Measurements from ENCODE around the gene RUSC1. TPM values are rescaled to one million over a fixed set of nuclear protein-coding genes. Genes with fewer than 3 reads are reported as not detected.

Gene RUSC1
- total and polyA plus RNA-seq, 8 donors: 32.7 to 43.3 (median 36.7) TPM

GRCh38 chr1:155322953-155323728, 2.4 kb downstream of the RUSC1 start:
- intact Hi-C loops (cut with DNase I): loop anchor here in 1 of 2 donors (5.0 kb wide), 1 partner anchor 46 kb away; the partner anchor contains the start of gene HCN3
- peak overlapping the region; percentile 68 to 94 for H3K4me3 ChIP-seq
- peak; percentile 96 to 98 for TF ChIP-seq CTCF (IDR thresholded peaks at IDR 0.05)
- H3K27ac ChIP-seq: peak overlapping the region; percentile 92 to 97
- peaks cover 11 to 58% of the 10 kb centered on the region in 2 donors for H3K4me1 ChIP-seq
- no peaks in the 10 kb centered on the region for H3K27me3 ChIP-seq
- DNase-seq (peak; percentile 89 to 98 (median 92)), ATAC-seq (peak; percentile 70)
- peaks cover 0 to 37% of the 10 kb centered on the region in 2 donors for H3K36me3 ChIP-seq
- no peaks in the 10 kb centered on the region for H3K9me3 ChIP-seq

DNA sequence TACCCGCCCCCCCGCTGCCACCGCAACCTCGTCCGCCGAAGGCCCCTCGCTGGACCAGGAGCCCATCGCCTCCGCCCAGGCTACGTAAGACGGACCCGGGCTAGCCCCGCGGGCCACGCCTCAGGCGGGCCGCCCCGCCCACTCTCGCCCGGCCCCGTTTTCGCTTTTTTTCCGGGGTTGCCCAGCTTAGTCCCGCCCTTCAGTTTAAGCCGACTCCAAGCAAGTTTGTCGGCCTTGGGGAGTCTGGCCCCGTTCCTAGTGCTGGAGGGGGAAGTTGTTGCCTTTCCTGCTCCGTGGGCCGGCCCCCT, 3.0 kb downstream of the RUSC1 start:
- Histone ChIP-seq H3K27me3 (no peaks in the 10 kb centered on the region), H3K27ac (peak overlapping the region; percentile 92 to 97), H3K4me1 (peaks cover 11 to 58% of the 10 kb centered on the region in 2 donors), H3K36me3 (peaks cover 0 to 37% of the 10 kb centered on the region in 2 donors), H3K4me3 (peak overlapping the region; percentile 68 to 94), H3K9me3 (no peaks in the 10 kb centered on the region)
- no peak for TF ChIP-seq CTCF (IDR thresholded peaks at IDR 0.05)
- ATAC-seq (peak; percentile 81), DNase-seq (peak; percentile 90 to 97 (median 93))
- intact Hi-C loops (cut with DNase I): loop anchor here in 1 of 2 donors (5.0 kb wide), 1 partner anchor 46 kb away; the partner anchor contains the start of gene HCN3

DNA sequence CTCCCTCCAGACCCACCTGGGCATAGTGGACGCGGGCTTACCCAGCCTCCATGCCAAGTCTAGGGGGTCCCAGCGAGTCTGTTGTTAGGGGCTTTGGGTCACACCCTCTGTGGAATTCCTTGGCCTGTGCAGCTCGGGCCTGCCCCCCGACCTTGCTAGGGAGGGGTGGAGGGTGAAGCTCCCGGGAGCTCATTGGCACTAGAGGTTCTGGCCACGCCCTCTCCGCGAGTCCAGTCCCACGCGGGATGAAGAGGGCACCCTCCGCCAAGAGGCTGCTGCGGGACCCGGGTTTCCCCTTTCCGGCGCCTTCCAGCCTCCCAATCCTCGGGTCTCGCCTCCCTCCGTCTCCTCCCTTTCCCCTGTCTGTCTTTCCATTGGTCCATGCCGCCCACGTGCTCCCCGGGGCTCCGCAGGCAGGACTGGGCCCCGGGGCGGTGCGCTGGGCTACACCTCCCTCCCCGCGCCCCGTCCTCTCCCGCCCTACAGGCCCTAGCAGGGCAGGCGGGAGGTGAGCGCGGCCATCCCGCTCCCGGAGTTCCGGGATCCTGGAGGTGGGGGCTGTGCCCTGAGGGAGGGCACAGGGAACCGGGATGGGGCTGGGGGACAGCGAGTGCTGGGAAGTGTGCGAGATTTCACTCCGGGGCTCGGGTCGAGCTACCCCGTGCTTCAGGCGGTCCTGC, 3.5 kb downstream of the RUSC1 start:
- peak; percentile 88 for ATAC-seq
- no peaks in the 10 kb centered on the region for H3K9me3 ChIP-seq
- peak overlapping the region; percentile 92 to 97 for H3K27ac ChIP-seq
- intact Hi-C loops (cut with DNase I): loop anchor here in 1 of 2 donors (5.0 kb wide), 1 partner anchor 47 kb away; the partner anchor contains the start of gene HCN3
- peak; percentile 91 to 99 (median 97) for DNase-seq
- peaks cover 11 to 53% of the 10 kb centered on the region in 2 donors for H3K4me1 ChIP-seq
- TF ChIP-seq CTCF (IDR thresholded peaks at IDR 0.05): no peak
- H3K27me3 ChIP-seq: no peaks in the 10 kb centered on the region
- H3K36me3 ChIP-seq: peaks cover 0 to 37% of the 10 kb centered on the region in 2 donors
- H3K4me3 ChIP-seq: peak overlapping the region; percentile 68 to 94

DNA sequence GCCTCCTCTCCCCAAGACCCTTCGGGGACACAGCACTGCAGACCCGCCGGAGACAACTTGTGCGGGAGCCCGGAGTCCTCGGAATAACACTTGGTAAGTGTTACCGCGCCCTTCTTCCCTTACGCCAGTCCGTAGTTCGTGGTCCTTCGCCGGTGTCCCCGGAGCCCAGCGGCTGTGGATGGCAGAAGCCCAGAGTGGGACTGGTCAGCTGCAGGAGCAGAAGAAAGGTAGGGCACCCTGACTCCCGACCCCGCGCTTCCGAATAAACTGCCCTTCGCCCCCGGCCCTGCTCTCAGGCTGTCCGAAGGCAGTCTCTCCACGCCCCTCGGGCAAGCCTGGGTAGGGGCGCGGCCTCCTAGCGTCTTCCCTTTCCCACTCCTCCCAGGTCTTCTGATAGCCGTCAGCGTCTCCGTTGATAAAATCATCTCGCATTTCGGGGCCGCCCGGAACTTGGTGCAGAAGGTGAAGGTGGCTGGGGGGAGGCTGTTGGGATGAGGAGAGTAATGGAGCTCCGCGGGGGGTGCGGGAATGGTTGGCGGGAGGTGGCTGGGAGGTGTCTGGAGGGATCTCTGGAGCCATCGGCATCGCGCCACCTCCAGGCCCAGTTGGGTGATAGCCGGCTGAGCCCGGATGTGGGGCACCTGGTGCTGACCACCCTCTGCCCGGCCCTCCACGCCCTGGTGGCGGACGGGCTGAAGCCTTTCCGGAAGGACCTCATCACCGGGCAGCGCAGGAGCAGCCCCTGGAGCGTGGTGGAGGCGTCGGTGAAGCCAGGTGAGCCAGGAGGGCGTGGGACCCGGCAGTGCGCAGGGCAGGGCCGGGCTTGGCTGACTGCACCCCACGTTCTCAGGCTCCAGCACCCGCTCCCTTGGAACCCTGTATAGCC, 4.3 kb downstream of the RUSC1 start:
- intact Hi-C loops (cut with DNase I): loop anchor here in 1 of 2 donors (5.0 kb wide), 1 partner anchor 48 kb away; the partner anchor contains the start of gene HCN3
- ATAC-seq (peak; percentile 7), DNase-seq (peak; percentile 26 to 88 (median 59))
- H3K27ac ChIP-seq: peak overlapping the region; percentile 65 to 92
- H3K27me3 ChIP-seq: no peaks in the 10 kb centered on the region
- no peaks in the 10 kb centered on the region for H3K9me3 ChIP-seq
- peak in 1 of 2 donors; percentile 23 for TF ChIP-seq CTCF (IDR thresholded peaks at IDR 0.05)
- peaks cover 0 to 36% of the 10 kb centered on the region in 2 donors for H3K36me3 ChIP-seq
- peak overlapping the region; percentile 68 to 94 for H3K4me3 ChIP-seq
- peaks cover 11 to 45% of the 10 kb centered on the region in 2 donors for H3K4me1 ChIP-seq

Data from left lung (tissue), 10 donors.